IMR-90 (cell line): Measurements from ENCODE around the gene GDPD5. TPM values are rescaled to one million over a fixed set of nuclear protein-coding genes. Genes with fewer than 3 reads are reported as not detected.

ENCODE experiments used
- ATAC-seq: fragments of 200-7000 bp; cut with Tn5 transposase; 2 replicates; pipeline ENCODE4 v1.9.1; 2020; ENCODE audit warnings: low read depth, mild to moderate bottlenecking, moderate library complexity
- BruUV-seq: library from RNA; stranded (reverse); fragments of 400-500 nt; replicated peaks from 2 replicates; lab custom pipeline; 2021; lab: Mats Ljungman, UMichigan
- CTCF ChIA-PET: fragments of 300-600 bp; formaldehyde crosslinking; extraction: SDS; loops from one replicate; lab custom pipeline; 2021; ENCODE audit warnings: antibody characterized with exemption; lab: Yijun Ruan, JAX
- POLR2A ChIA-PET: fragments of 300-600 bp; sonication (Branson Sonifier 250); formaldehyde crosslinking; loops from one replicate; lab custom pipeline; 2022; ENCODE audit warnings: antibody characterized with exemption; ENCODE audit not compliant: unreplicated experiment; lab: Charles Lee
- DNase-seq: peaks from one replicate; pipeline ENCODE4 v3.0.0; 2013
- H2AFZ ChIP-seq: replicated peaks from 2 replicates; pipeline ENCODE3; 2013; ENCODE audit warnings: low read length, mild to moderate bottlenecking; ENCODE audit not compliant: poor library complexity
- H2AK5ac ChIP-seq: 2 replicates; pipeline ENCODE4 v1.6.1; 2013; ENCODE audit warnings: low read depth, low read length, inconsistent platforms
- H2AK9ac ChIP-seq: replicated peaks from 2 replicates; pipeline ENCODE3; 2013; ENCODE audit warnings: mild to moderate bottlenecking, low read depth, low read length, moderate library complexity; ENCODE audit not compliant: poor library complexity
- H2BK120ac ChIP-seq: 2 replicates; pipeline ENCODE4 v1.6.1; 2013; ENCODE audit warnings: low read depth, low read length, inconsistent platforms
- H2BK15ac ChIP-seq: 3 replicates; pipeline ENCODE4 v1.6.1; 2013; ENCODE audit warnings: low read depth, low read length, inconsistent platforms
- H2BK20ac ChIP-seq: 2 replicates; pipeline ENCODE4 v1.6.1; 2013; ENCODE audit warnings: low read depth, mild to moderate bottlenecking, inconsistent platforms, low read length, moderate library complexity
- H2BK5ac ChIP-seq: 2 replicates; pipeline ENCODE4 v1.6.1; 2013; ENCODE audit warnings: mild to moderate bottlenecking, low read depth, low read length, inconsistent platforms; ENCODE audit not compliant: poor library complexity, severe bottlenecking
- H3K14ac ChIP-seq: replicated peaks from 2 replicates; pipeline ENCODE4 v1.6.1; 2013; ENCODE audit warnings: low read depth, low read length, inconsistent platforms
- H3K18ac ChIP-seq: 2 replicates; pipeline ENCODE4 v1.6.1; 2013; ENCODE audit warnings: low read depth, low read length, control low read depth
- H3K23ac ChIP-seq: 2 replicates; pipeline ENCODE4 v1.6.1; 2013; ENCODE audit warnings: low read depth, low read length, inconsistent platforms
- H3K27ac ChIP-seq: 2 replicates; pipeline ENCODE4 v1.5.1; 2013; ENCODE audit warnings: mild to moderate bottlenecking, control low read depth, low read length; ENCODE audit not compliant: insufficient read depth
- H3K27me3 ChIP-seq: 2 replicates; pipeline ENCODE4 v1.6.1; 2013; ENCODE audit warnings: low read length; ENCODE audit not compliant: control insufficient read depth, insufficient read depth
- H3K36me3 ChIP-seq: 2 replicates; pipeline ENCODE4 v1.6.1; 2013; ENCODE audit warnings: low read length, mixed read lengths; ENCODE audit not compliant: control insufficient read depth, insufficient read depth
- H3K4ac ChIP-seq: 2 replicates; pipeline ENCODE4 v1.6.1; 2013; ENCODE audit warnings: low read depth, low read length, inconsistent platforms
- H3K4me1 ChIP-seq: 2 replicates; pipeline ENCODE4 v1.6.1; 2013; ENCODE audit warnings: low read length, mixed read lengths; ENCODE audit not compliant: control insufficient read depth, insufficient read depth
- H3K4me2 ChIP-seq: 2 replicates; pipeline ENCODE4 v1.6.1; 2013; ENCODE audit warnings: low read depth, mild to moderate bottlenecking, control low read depth, low read length, moderate library complexity
- H3K4me3 ChIP-seq: 2 replicates; pipeline ENCODE4 v1.5.1; 2013; ENCODE audit warnings: low read depth, mild to moderate bottlenecking, control low read depth, low read length, moderate library complexity; ENCODE audit not compliant: insufficient read depth
- H3K56ac ChIP-seq: 2 replicates; pipeline ENCODE4 v1.6.1; 2013; ENCODE audit warnings: low read length, inconsistent platforms; ENCODE audit not compliant: insufficient read depth; ENCODE audit errors: extremely low read depth
- H3K79me1 ChIP-seq, 2 experiments: 2 replicates each; pipeline ENCODE4 v1.6.1; 2013; ENCODE audit warnings: low read length in 2 of 2, inconsistent platforms in 1 of 2, low read depth in 1 of 2
- H3K9ac ChIP-seq: 2 replicates; pipeline ENCODE4 v1.6.1; 2013; ENCODE audit warnings: low read depth, low read length, control low read depth
- H3K9me1 ChIP-seq: 2 replicates; pipeline ENCODE4 v1.6.1; 2013; ENCODE audit warnings: low read length, inconsistent platforms; ENCODE audit not compliant: insufficient read depth
- H3K9me3 ChIP-seq: 2 replicates; pipeline ENCODE4 v1.6.1; 2013; ENCODE audit warnings: low read length; ENCODE audit not compliant: control insufficient read depth, insufficient read depth
- H4K20me1 ChIP-seq: 2 replicates; pipeline ENCODE4 v1.6.1; 2013; ENCODE audit warnings: low read length, inconsistent platforms; ENCODE audit not compliant: insufficient read depth
- H4K5ac ChIP-seq: 2 replicates; pipeline ENCODE4 v1.6.1; 2013; ENCODE audit warnings: mild to moderate bottlenecking, low read depth, low read length, control low read depth
- H4K8ac ChIP-seq, 2 experiments: 2 replicates each; pipeline ENCODE4 v1.6.1; 2013; ENCODE audit warnings: low read depth in 2 of 2, low read length in 2 of 2, control low read depth in 1 of 2, inconsistent platforms in 1 of 2
- H4K91ac ChIP-seq: 2 replicates; pipeline ENCODE4 v1.6.1; 2013; ENCODE audit warnings: low read depth, low read length, inconsistent platforms; ENCODE audit not compliant: insufficient read depth
- CEBPB ChIP-seq: IDR thresholded peaks from 2 replicates; pipeline ENCODE4 v1.6.1; 2012; ENCODE audit warnings: low read depth, low read length, improper control_type of control experiment
- CTCF ChIP-seq: conservative IDR thresholded peaks from 2 replicates; pipeline ENCODE4 v1.5.1; 2012; ENCODE audit warnings: mild to moderate bottlenecking, low read depth, low read length, improper control_type of control experiment
- SMC3 ChIP-seq: fragments of 150-350 bp; IDR thresholded peaks from 2 replicates; pipeline ENCODE4 v1.6.1; 2016; ENCODE audit warnings: low read depth, mild to moderate bottlenecking, antibody characterized with exemption, low read length, moderate library complexity
- WGBS, 2 experiments: methylation state at CpG; one replicate each; pipeline versions ENCODE4 v1.1.5 to v1.1.7; 2013; ENCODE audit warnings: missing lambda C conversion rate in 2 of 2; ENCODE audit not compliant: insufficient read length in 1 of 2; ENCODE audit errors: extremely low coverage in 2 of 2; 5-methylcytosine and 5-hydroxymethylcytosine counted together
- dilution Hi-C: fragments of 300-500 bp; cut with HindIII; formaldehyde crosslinking; loops from one replicate; pipeline ENCODE4 v1.14.3; 2018; ENCODE audit warnings: low sequenced_read_pairs; ENCODE audit not compliant: unreplicated experiment
- in situ Hi-C: fragments of 300-500 bp; cut with MboI; formaldehyde crosslinking; loops from 3 replicates; pipeline ENCODE4 v1.14.3; 2019; ENCODE audit warnings: low sequenced_read_pairs, inconsistent platforms, mixed read lengths
- intact Hi-C: fragments of 100-400 bp; cut with micrococcal nuclease; formaldehyde crosslinking; loops from 2 replicates; pipeline ENCODE4 v1.10.0; 2022
- polyA plus RNA-seq, 3 experiments: library from polyadenylated mRNA; depleted of rRNA; stranded (reverse); fragments of >200 nt; gene quantifications; 2 replicates each; pipeline ENCODE4 v1.2.3, GENCODE V29; 2012; ENCODE audit warnings: low replicate concordance in 1 of 3
- total RNA-seq: library from RNA; depleted of rRNA; stranded (reverse); fragments of >200 nt; gene quantifications from 2 replicates; pipeline ENCODE4 v1.2.3, GENCODE V29; 2012
- TF ChIP-seq, protein P1 (sequence below): fragments of 150-350 bp; IDR thresholded peaks from 2 replicates; pipeline ENCODE4 v1.6.1; 2017; ENCODE audit warnings: mild to moderate bottlenecking, antibody characterized with exemption, low read length, low read depth

Gene GDPD5
- total and polyA plus RNA-seq, 2 of the 4 experiments (the other 2 are of a cell fraction) = 2.0 to 7.9 TPM

- Histone ChIP-seq H4K20me1 (no peaks in the 10 kb centered on the region), H3K4ac (no peak overlapping the region), H2AFZ (no peak overlapping the region), H2BK120ac (no peak overlapping the region), H3K14ac (no peak overlapping the region), H4K91ac (no peak overlapping the region), H3K4me2 (no peak overlapping the region), H3K9ac (no peak overlapping the region), H3K18ac (no peak overlapping the region), H3K27me3 (no peaks in the 10 kb centered on the region), H3K9me3 (no peaks in the 10 kb centered on the region), H3K23ac (0 out of 2 replicates have a peak overlapping the region, but pooled peaks have one; percentile 43), H3K4me3 (no peak overlapping the region), H4K5ac (no peak overlapping the region), H3K9me1 (peaks cover 27% of the 10 kb centered on the region), H4K8ac (no peak overlapping the region), H2AK5ac (no peak overlapping the region), H2BK15ac (no peak overlapping the region), H3K79me1 (peaks cover 0 to 11% of the 10 kb centered on the region in 2 experiments; a peak in 1 of 4 replicates), H3K4me1 (peaks cover 18% of the 10 kb centered on the region), H2AK9ac (no peak overlapping the region), H2BK20ac (no peak overlapping the region), H2BK5ac (no peak overlapping the region), H3K56ac (no peak overlapping the region), H3K27ac (no peak overlapping the region), H3K36me3 (no peaks in the 10 kb centered on the region)
- WGBS, 2 experiments = no CpG with 5 or more reads among the region's 5 CpGs
- no peak for TF ChIP-seq CTCF
- no peak for TF ChIP-seq SMC3
- TF ChIP-seq CEBPB = no peak
- TF ChIP-seq, protein P1, sequence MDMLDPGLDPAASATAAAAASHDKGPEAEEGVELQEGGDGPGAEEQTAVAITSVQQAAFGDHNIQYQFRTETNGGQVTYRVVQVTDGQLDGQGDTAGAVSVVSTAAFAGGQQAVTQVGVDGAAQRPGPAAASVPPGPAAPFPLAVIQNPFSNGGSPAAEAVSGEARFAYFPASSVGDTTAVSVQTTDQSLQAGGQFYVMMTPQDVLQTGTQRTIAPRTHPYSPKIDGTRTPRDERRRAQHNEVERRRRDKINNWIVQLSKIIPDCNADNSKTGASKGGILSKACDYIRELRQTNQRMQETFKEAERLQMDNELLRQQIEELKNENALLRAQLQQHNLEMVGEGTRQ = no peak
- in situ Hi-C loops (no loop called here), intact Hi-C loops (no loop called here), dilution Hi-C loops (no loop called here)
- ChIA-PET CTCF (no interaction called here), POLR2A (no interaction called here)
- DNase-seq (no peak), ATAC-seq (no peak)
- BruUV-seq = no TSS peak
Observed at GRCh38 chr11:75503531-75504099, 22.1 kb downstream of the GDPD5 start.
